ENCODE measurements around the gene LAPTM5. TPM values are rescaled to one million over a fixed set of nuclear protein-coding genes. Genes with fewer than 3 reads are reported as not detected.

Gene LAPTM5
- total and polyA plus RNA-seq, 2 donors (not counting 3 experiments of a cell fraction or from before 2014, with no cell fraction given) = 83.4 to 95.2 TPM

DNA sequence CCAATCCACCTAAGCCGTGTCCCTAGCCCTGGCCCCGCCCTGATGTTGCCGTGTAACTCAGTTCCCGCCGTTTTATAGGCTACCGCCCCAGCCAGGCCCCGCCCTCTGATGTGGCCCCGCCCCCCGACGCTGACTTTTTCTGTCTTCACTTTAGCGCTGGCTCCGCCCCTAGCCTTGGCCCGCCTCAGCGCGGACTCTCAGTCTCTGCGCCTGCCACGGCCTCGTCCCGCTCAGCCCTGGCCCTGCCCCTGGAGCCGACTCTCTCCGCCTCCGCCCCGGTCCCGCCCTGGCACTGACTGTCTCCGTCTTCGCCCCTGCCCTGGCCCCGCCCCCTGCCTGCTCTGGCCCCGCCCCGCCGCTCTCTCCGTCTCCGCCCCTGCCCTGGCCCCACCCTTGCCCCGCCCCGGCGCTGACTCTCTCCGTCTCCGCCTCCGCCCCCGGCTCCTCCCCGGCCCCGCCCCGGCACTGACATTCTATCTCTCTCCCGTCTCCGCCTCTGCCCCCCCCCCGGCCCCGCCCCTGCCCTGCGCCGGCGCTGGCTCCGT lies 39.4 kb downstream of the LAPTM5 start:
- Histone ChIP-seq H3K4me1 (ENCODE audit: control insufficient read depth, extremely low read depth, insufficient read depth, low read length) (peaks cover 5% of the 10 kb centered on the region), H3K36me3 (ENCODE audit: control insufficient read depth in 2 of 2, extremely low read depth in 1 of 2, insufficient read depth in 2 of 2, low read length in 2 of 2) (no peaks in the 10 kb centered on the region), H3K79me2 (ENCODE audit: control insufficient read depth, insufficient read depth, low read length) (no peaks in the 10 kb centered on the region), H3K9ac (replicated peaks; ENCODE audit: extremely low read depth, insufficient read depth, low read length) (no peak overlapping the region), H3K27ac (ENCODE audit: insufficient read depth, low read depth, low read length) (no peak overlapping the region), H3K4me3 (replicated peaks in 1 of 3; ENCODE audit: insufficient read depth in 1 of 3, low read depth in 1 of 3, low read length in 3 of 3) (peak overlapping the region in 1 of 3 experiments; percentile 21), H3K9me3 (replicated peaks; ENCODE audit: control insufficient read depth, insufficient read depth, low read length) (no peaks in the 10 kb centered on the region), H3K9me1 (replicated peaks; ENCODE audit: control insufficient read depth, extremely low read depth, insufficient read depth, low read length) (no peaks in the 10 kb centered on the region), H4K20me1 (replicated peaks; ENCODE audit: control insufficient read depth, extremely low read depth, insufficient read depth, low read length) (no peaks in the 10 kb centered on the region), H3K4me2 (ENCODE audit: insufficient read depth, low read length) (peak overlapping the region; percentile 44), H2AFZ (ENCODE audit: low read depth, low read length) (peak overlapping the region; percentile 68), H3K27me3 (ENCODE audit: control insufficient read depth in 2 of 2, insufficient read depth in 2 of 2, low read length in 2 of 2) (no peaks in the 10 kb centered on the region)
- FAIRE-seq (peak; percentile 99), DNase-seq (ENCODE audit: low read depth, low spot score) (peak; percentile 98)
- intact Hi-C loops (cut with micrococcal nuclease) (loop anchor here (1.0 to 2.0 kb wide), 2 partner anchors 38 to 211 kb away; no protein-coding TSS in a partner anchor), dilution Hi-C loops (cut with MboI; ENCODE audit: extremely low pct_ligation_motif_present, low sequenced_read_pairs) (no loop called here)
- ChIA-PET CTCF (interaction anchor here (0.6 to 9.0 kb wide), 31 partner anchors 10 to 1536 kb away, joined by 3 to 726 read pairs (median 5); partner anchors contain the start of genes LAPTM5, PTPRU and SRSF4), POLR2A (interaction anchor here (0.6 to 1.6 kb wide), 3 partner anchors 40 to 61 kb away, joined by 3 to 10 read pairs (median 9); no protein-coding TSS in a partner anchor)
- TF ChIP-seq EZH2 (IDR thresholded peaks at IDR 0.05; ENCODE audit: borderline replicate concordance, low read depth, low read length, severe bottlenecking) (no peak), FOS (IDR thresholded peaks at IDR 0.05; ENCODE audit: borderline replicate concordance, insufficient read depth, low read length) (no peak), JUN (IDR thresholded peaks at IDR 0.05; ENCODE audit: borderline replicate concordance, insufficient read depth, insufficient read length, low read depth) (no peak), MYC (IDR thresholded peaks at IDR 0.05; ENCODE audit: low read depth, low read length) (no peak), POLR2A (IDR thresholded peaks at IDR 0.05; ENCODE audit: low read depth, low read length) (no peak)
- BruUV-seq (replicated peaks) = no TSS peak

DNA sequence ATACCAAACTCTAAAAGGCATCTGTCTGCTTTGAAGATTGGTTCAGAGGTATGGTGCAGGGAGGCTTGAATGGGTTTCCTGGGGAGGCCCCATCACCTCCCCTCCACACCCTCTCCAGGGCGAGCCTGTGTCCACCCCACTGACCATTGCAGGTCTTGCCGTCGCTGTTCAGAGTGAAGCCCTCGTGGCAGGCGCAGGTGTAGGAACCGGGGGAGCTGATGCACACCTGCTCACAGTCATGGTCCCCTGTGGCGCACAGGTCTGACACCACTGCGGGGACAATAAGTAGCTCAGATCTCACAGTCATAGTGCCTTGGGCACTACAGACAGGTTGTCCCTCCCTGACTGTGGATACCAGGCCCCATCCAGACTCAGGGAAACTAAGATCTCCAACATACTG lies 40.9 kb downstream of the LAPTM5 start:
- no peaks in the 10 kb centered on the region for H3K27me3 ChIP-seq (ENCODE audit: control insufficient read depth in 2 of 2, insufficient read depth in 2 of 2, low read length in 2 of 2)
- dilution Hi-C loops (cut with MboI; ENCODE audit: extremely low pct_ligation_motif_present, low sequenced_read_pairs) (no loop called here), intact Hi-C loops (cut with micrococcal nuclease) (no loop called here)
- peaks cover 5% of the 10 kb centered on the region for H3K4me1 ChIP-seq (ENCODE audit: control insufficient read depth, extremely low read depth, insufficient read depth, low read length)
- H3K9me1 ChIP-seq (replicated peaks; ENCODE audit: control insufficient read depth, extremely low read depth, insufficient read depth, low read length) = no peaks in the 10 kb centered on the region
- BruUV-seq (replicated peaks) = no TSS peak
- ChIA-PET POLR2A (no interaction called here), CTCF (interaction anchor here (1.1 to 9.0 kb wide), 3 partner anchors 9 to 1013 kb away, joined by 4 to 726 read pairs (median 5); no protein-coding TSS in a partner anchor)
- no peaks in the 10 kb centered on the region for H3K79me2 ChIP-seq (ENCODE audit: control insufficient read depth, insufficient read depth, low read length)
- DNase-seq (ENCODE audit: low read depth, low spot score) (no peak), FAIRE-seq (no peak)
- H3K4me3 ChIP-seq (replicated peaks in 1 of 3; ENCODE audit: insufficient read depth in 1 of 3, low read depth in 1 of 3, low read length in 3 of 3) = no peak overlapping the region
- H2AFZ ChIP-seq (ENCODE audit: low read depth, low read length) = no peak overlapping the region
- H3K9me3 ChIP-seq (replicated peaks; ENCODE audit: control insufficient read depth, insufficient read depth, low read length) = no peaks in the 10 kb centered on the region
- H3K36me3 ChIP-seq (ENCODE audit: control insufficient read depth in 2 of 2, extremely low read depth in 1 of 2, insufficient read depth in 2 of 2, low read length in 2 of 2) = no peaks in the 10 kb centered on the region
- H3K9ac ChIP-seq (replicated peaks; ENCODE audit: extremely low read depth, insufficient read depth, low read length) = no peak overlapping the region
- no peaks in the 10 kb centered on the region for H4K20me1 ChIP-seq (replicated peaks; ENCODE audit: control insufficient read depth, extremely low read depth, insufficient read depth, low read length)
- TF ChIP-seq POLR2AphosphoS5 (IDR thresholded peaks at IDR 0.05; ENCODE audit: insufficient read depth, low read depth, low read length) (no peak), EZH2 (IDR thresholded peaks at IDR 0.05; ENCODE audit: borderline replicate concordance, low read depth, low read length, severe bottlenecking) (no peak), POLR2A (IDR thresholded peaks at IDR 0.05; ENCODE audit: low read depth, low read length) (no peak), GATA2 (IDR thresholded peaks at IDR 0.05; ENCODE audit: insufficient read depth, insufficient read length, low read depth, low read length) (no peak), FOS (IDR thresholded peaks at IDR 0.05; ENCODE audit: borderline replicate concordance, insufficient read depth, low read length) (no peak), JUN (IDR thresholded peaks at IDR 0.05; ENCODE audit: borderline replicate concordance, insufficient read depth, insufficient read length, low read depth) (no peak), MYC (IDR thresholded peaks at IDR 0.05; ENCODE audit: low read depth, low read length) (no peak)
- TF ChIP-seq, protein P1, sequence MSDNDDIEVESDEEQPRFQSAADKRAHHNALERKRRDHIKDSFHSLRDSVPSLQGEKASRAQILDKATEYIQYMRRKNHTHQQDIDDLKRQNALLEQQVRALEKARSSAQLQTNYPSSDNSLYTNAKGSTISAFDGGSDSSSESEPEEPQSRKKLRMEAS (IDR thresholded peaks at IDR 0.05; ENCODE audit: insufficient read depth, insufficient read length) = no peak
- TF ChIP-seq, protein P2, sequence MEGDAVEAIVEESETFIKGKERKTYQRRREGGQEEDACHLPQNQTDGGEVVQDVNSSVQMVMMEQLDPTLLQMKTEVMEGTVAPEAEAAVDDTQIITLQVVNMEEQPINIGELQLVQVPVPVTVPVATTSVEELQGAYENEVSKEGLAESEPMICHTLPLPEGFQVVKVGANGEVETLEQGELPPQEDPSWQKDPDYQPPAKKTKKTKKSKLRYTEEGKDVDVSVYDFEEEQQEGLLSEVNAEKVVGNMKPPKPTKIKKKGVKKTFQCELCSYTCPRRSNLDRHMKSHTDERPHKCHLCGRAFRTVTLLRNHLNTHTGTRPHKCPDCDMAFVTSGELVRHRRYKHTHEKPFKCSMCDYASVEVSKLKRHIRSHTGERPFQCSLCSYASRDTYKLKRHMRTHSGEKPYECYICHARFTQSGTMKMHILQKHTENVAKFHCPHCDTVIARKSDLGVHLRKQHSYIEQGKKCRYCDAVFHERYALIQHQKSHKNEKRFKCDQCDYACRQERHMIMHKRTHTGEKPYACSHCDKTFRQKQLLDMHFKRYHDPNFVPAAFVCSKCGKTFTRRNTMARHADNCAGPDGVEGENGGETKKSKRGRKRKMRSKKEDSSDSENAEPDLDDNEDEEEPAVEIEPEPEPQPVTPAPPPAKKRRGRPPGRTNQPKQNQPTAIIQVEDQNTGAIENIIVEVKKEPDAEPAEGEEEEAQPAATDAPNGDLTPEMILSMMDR (IDR thresholded peaks at IDR 0.05; ENCODE audit: extremely low read depth in 1 of 2, insufficient read depth in 1 of 2, low read depth in 1 of 2, low read length in 2 of 2) = no peak
- no peak overlapping the region for H3K27ac ChIP-seq (ENCODE audit: insufficient read depth, low read depth, low read length)
- no peak overlapping the region for H3K4me2 ChIP-seq (ENCODE audit: insufficient read depth, low read length)
